Measurements from ENCODE around the gene AASS.
"Not testable (repeated sequence)": the region's sequence is repeated elsewhere in the genome, so short reads cannot be mapped to it uniquely, and the experiment has no call there.

The AASS gene

DNA sequence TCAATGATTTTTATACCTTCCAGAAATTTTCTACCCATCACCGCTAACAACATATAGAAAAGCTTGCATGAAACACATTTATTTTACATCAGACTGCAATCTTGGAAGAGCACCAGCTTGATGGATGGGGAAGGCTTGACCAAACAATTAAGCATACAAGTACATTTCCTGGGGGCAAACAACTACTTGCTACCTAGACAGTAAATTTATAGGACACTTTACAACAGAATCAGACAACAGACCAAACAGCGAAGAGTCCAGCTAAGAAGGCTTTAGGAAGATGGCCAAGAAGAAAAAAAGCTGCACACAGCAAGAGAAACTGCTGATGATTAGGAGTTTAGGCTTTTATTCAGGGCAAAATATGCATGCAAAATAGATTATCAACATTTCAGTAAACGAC, 8.0 kb downstream of the AASS start:
- Histone ChIP-seq H3K4me2 (ENCODE audit: low read length) (no peak overlapping the region), H3K27me3 (ENCODE audit: control insufficient read depth, low read length) (no peaks in the 10 kb centered on the region), H3F3A (ENCODE audit: control insufficient read depth, insufficient read depth) (no peaks in the 10 kb centered on the region), H4K20me1 (ENCODE audit: control insufficient read depth, insufficient read depth, low read depth, low read length) (no peaks in the 10 kb centered on the region), H3K4me1 (ENCODE audit: control insufficient read depth, low read length) (no peaks in the 10 kb centered on the region), H3K27ac (ENCODE audit: low read depth, low read length) (no peak overlapping the region), H3K9me3 (ENCODE audit: control insufficient read depth, insufficient read depth, low read length) (no peaks in the 10 kb centered on the region), H3K4me3 (ENCODE audit: low read length) (no peak overlapping the region), H3K79me2 (ENCODE audit: control insufficient read depth, low read length) (no peaks in the 10 kb centered on the region), H3K36me3 (ENCODE audit: control insufficient read depth, low read length) (no peaks in the 10 kb centered on the region), H3K9me2 (replicated peaks; ENCODE audit: control insufficient read depth, low read length) (no peaks in the 10 kb centered on the region)
- TF ChIP-seq, protein P1, sequence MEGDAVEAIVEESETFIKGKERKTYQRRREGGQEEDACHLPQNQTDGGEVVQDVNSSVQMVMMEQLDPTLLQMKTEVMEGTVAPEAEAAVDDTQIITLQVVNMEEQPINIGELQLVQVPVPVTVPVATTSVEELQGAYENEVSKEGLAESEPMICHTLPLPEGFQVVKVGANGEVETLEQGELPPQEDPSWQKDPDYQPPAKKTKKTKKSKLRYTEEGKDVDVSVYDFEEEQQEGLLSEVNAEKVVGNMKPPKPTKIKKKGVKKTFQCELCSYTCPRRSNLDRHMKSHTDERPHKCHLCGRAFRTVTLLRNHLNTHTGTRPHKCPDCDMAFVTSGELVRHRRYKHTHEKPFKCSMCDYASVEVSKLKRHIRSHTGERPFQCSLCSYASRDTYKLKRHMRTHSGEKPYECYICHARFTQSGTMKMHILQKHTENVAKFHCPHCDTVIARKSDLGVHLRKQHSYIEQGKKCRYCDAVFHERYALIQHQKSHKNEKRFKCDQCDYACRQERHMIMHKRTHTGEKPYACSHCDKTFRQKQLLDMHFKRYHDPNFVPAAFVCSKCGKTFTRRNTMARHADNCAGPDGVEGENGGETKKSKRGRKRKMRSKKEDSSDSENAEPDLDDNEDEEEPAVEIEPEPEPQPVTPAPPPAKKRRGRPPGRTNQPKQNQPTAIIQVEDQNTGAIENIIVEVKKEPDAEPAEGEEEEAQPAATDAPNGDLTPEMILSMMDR (IDR thresholded peaks at IDR 0.05; ENCODE audit: low read depth, low read length, poor library complexity, severe bottlenecking), result no peak
- no peak for TF ChIP-seq EZH2phosphoT487 (IDR thresholded peaks at IDR 0.05; ENCODE audit: borderline replicate concordance, low read length)

DNA sequence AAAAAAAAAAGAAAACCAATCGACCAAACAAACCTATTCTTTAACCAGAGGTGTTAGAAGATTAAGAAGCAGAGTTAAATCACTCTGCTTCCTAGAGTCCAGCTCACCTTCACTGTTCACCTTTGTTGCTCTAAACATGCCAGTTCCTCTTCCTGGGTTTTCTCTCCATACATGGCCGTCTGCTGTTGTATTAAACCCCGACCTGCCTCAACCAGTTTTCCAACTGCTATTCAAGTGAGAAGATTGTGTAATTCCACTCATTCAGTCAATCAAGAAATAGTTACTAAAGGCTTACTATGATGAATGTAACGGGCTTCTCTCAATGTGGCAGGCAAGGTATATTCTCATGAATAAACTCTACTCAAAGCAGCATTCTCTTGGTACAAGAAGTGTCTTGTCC, 8.8 kb downstream of the AASS start:
- Histone ChIP-seq H3K9me3 (ENCODE audit: control insufficient read depth, insufficient read depth, low read length) (no peaks in the 10 kb centered on the region), H3K79me2 (ENCODE audit: control insufficient read depth, low read length) (no peaks in the 10 kb centered on the region), H3K4me3 (ENCODE audit: low read length) (no peak overlapping the region), H3K4me2 (ENCODE audit: low read length) (no peak overlapping the region), H3K9me2 (replicated peaks; ENCODE audit: control insufficient read depth, low read length) (no peaks in the 10 kb centered on the region), H3F3A (ENCODE audit: control insufficient read depth, insufficient read depth) (no peaks in the 10 kb centered on the region), H3K27ac (ENCODE audit: low read depth, low read length) (no peak overlapping the region), H3K36me3 (ENCODE audit: control insufficient read depth, low read length) (no peaks in the 10 kb centered on the region), H4K20me1 (ENCODE audit: control insufficient read depth, insufficient read depth, low read depth, low read length) (no peaks in the 10 kb centered on the region), H3K27me3 (ENCODE audit: control insufficient read depth, low read length) (no peaks in the 10 kb centered on the region), H3K4me1 (ENCODE audit: control insufficient read depth, low read length) (no peaks in the 10 kb centered on the region)
- TF ChIP-seq, protein P1 (IDR thresholded peaks at IDR 0.05; ENCODE audit: low read depth, low read length, poor library complexity, severe bottlenecking), result no peak
- TF ChIP-seq EZH2phosphoT487 (IDR thresholded peaks at IDR 0.05; ENCODE audit: borderline replicate concordance, low read length), result no peak

DNA sequence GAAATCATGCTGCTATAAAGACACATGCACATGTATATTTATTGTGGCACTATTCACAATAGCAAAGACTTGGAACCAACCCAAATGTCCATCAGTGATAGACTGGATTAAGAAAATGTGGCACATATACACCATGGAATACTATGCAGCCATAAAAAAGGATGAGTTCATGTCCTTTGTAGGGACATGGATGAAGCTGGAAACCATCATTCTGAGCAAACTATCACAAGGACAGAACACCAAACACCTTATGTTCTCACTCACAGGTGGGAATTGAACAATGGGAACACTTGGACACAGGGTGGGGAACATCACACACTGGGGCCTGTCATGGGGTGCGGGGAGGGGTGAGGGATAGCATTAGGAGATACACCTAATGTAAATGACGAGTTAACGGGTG, 9.3 kb downstream of the AASS start:
- H3K4me1 ChIP-seq (ENCODE audit: control insufficient read depth, low read length); H3K27me3 ChIP-seq (ENCODE audit: control insufficient read depth, low read length); H3K79me2 ChIP-seq (ENCODE audit: control insufficient read depth, low read length); H3K4me3 ChIP-seq (ENCODE audit: low read length); H3F3A ChIP-seq (ENCODE audit: control insufficient read depth, insufficient read depth); H3K9me3 ChIP-seq (ENCODE audit: control insufficient read depth, insufficient read depth, low read length); H3K27ac ChIP-seq (ENCODE audit: low read depth, low read length); H3K36me3 ChIP-seq (ENCODE audit: control insufficient read depth, low read length); H3K4me2 ChIP-seq (ENCODE audit: low read length); H3K9me2 ChIP-seq (replicated peaks; ENCODE audit: control insufficient read depth, low read length); H4K20me1 ChIP-seq (ENCODE audit: control insufficient read depth, insufficient read depth, low read depth, low read length): not testable (repeated sequence)

DNA sequence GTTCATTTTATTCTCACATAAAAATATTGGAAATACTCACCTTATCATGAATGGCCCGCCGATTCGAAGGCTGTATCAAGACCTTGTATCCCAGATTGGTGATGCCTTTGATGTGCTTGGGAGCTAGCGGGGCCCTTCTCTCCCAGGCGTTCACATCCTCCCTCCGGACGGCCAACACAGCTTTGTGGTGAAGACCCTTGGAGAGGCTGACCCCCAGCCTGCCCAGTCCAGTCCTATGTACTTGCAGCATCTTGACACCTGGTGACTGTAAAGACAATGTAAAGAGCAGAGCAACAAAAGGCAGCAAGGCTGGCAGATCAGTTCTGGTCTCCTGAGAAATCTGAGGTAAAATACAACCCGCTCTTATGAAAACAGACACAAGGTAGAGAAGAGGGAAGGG, 10.6 kb downstream of the AASS start:
- Histone ChIP-seq H3K9me3 (ENCODE audit: control insufficient read depth, insufficient read depth, low read length) (no peaks in the 10 kb centered on the region), H3K36me3 (ENCODE audit: control insufficient read depth, low read length) (no peaks in the 10 kb centered on the region)

More for the DNA sequence above, 10.6 kb downstream of the AASS start:
- H3K4me3 ChIP-seq (ENCODE audit: low read length), result no peak overlapping the region
- H3K9me2 ChIP-seq (replicated peaks; ENCODE audit: control insufficient read depth, low read length), result no peaks in the 10 kb centered on the region
- no peaks in the 10 kb centered on the region for H4K20me1 ChIP-seq (ENCODE audit: control insufficient read depth, insufficient read depth, low read depth, low read length)
- no peaks in the 10 kb centered on the region for H3K4me1 ChIP-seq (ENCODE audit: control insufficient read depth, low read length)
- H3F3A ChIP-seq (ENCODE audit: control insufficient read depth, insufficient read depth), result no peaks in the 10 kb centered on the region
- H3K27me3 ChIP-seq (ENCODE audit: control insufficient read depth, low read length), result no peaks in the 10 kb centered on the region
- TF ChIP-seq, protein P1 (IDR thresholded peaks at IDR 0.05; ENCODE audit: low read depth, low read length, poor library complexity, severe bottlenecking), result no peak
- TF ChIP-seq EZH2phosphoT487 (IDR thresholded peaks at IDR 0.05; ENCODE audit: borderline replicate concordance, low read length), result no peak
- H3K79me2 ChIP-seq (ENCODE audit: control insufficient read depth, low read length), result no peaks in the 10 kb centered on the region
- no peak overlapping the region for H3K4me2 ChIP-seq (ENCODE audit: low read length)
- H3K27ac ChIP-seq (ENCODE audit: low read depth, low read length), result no peak overlapping the region
